Measurements from ENCODE around the gene SLC35B2.

SLC35B2 gene

DNA sequence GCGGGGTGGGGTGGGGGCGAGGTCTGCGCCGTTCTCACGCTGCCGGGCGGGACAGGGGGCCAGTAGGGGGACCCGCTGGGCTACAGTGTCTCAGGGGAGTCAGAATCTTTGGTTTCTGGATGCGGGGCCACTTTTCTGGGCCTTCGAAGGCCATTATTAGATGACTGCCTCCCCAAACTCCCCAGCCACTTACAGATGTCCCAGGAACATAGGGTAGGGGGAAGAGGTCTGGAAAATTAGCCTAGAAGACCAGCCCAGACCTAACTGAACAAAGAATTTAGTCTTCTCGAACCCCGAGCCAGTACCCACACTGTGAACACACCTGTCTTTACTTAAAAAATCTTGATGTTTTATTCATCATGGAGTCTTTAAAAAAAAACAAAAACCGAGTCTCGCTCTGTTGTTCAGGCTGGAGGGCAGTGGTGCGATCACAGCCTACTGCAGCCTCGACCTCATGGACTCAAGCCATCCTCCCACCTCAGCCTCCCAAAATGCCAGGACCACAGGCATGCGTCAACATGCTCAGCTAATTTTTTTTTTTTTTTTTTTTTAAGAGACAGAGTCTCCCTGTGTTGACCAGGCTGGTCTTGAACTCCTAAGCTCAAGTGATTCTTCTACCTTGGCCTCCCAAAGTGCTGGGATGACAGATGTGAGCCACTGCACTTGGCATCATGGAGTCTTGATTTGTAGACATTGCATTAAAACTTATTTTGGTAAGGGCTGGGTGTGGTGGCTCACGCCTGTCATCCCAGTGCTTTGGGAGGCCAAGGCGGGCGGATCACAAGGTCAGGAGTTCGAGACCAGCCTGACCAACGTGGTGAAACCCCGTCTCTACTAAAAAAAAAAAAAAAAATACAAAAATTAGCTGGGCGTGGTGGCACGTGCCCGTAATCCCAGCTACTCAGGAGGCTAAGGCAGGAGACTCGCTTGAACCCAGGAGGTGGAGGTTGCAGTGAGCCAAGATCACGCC is 37.2 kb downstream of the SLC35B2 start:
- DNase-seq, result no peak

DNA sequence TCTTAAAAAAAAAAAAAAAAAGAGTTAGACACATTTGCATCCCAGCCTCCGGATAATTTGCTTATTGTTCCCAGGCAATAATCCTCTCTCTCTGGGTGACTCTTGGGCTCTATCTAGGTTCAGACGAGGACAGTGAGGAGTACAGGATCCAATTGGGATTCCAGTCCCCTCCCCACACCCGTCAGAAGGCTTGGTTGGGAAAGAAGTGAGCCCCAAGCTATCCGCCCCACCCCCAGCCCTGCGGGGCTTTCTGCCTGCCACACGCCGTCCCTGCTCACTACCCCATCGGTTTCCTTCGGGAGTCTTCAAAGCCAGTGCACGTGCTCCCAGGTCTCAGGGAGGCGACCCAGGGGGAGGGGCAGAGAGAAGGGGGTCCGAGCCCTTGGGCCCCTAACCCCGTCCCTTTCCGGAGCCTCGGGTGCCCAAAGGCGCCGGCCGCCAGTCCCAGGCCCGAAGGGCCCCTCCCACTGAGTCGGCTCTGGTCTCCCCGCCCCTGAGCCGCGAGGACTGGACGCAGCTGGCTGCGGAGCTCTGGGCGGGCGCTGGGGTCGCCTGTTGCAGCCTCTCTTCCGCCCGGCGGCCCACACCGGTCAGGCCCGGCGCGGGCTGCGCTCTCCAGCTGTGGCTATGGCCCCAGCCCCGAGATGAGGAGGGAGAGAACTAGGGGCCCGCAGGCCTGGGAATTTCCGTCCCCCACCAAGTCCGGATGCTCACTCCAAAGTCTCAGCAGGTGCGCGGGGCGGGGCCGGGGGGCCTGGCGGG is 38.1 kb downstream of the SLC35B2 start:
- peak; percentile 93 for DNase-seq

DNA sequence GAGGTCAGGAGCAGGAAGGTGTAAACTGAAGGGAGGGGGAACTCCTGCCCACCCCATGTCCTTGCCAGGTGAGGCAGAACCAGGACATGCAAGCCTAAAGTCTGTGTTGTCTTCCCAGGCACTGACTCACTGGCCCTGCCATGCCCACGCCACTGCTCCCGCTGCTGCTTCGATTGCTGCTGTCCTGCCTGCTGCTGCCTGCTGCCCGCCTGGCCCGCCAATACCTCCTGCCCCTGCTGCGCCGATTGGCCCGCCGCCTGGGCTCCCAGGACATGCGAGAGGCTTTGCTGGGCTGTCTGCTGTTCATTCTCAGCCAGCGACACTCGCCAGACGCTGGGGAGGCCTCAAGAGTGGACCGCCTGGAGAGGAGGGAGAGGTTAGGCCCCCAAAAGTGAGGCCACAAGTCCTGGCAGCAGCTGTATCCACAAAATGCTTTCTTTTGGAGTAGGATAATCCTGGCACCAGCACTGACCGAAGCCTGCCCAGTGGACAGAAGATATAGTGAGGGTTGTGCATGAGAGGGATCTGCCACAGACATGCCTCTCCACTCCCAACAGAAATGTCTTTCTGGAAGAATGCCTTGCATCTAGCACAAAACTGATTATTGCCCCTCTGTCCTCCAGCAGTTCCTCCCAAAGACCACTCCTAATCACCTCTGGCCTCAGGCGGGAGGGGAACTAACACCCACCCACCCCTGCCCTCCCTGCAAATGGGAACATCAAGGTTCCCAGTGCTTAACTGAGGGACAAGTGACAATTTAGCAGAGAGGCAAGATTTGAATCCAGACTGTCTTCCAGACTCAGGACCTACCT is 39.8 kb downstream of the SLC35B2 start:
- DNase-seq, result no peak

DNA sequence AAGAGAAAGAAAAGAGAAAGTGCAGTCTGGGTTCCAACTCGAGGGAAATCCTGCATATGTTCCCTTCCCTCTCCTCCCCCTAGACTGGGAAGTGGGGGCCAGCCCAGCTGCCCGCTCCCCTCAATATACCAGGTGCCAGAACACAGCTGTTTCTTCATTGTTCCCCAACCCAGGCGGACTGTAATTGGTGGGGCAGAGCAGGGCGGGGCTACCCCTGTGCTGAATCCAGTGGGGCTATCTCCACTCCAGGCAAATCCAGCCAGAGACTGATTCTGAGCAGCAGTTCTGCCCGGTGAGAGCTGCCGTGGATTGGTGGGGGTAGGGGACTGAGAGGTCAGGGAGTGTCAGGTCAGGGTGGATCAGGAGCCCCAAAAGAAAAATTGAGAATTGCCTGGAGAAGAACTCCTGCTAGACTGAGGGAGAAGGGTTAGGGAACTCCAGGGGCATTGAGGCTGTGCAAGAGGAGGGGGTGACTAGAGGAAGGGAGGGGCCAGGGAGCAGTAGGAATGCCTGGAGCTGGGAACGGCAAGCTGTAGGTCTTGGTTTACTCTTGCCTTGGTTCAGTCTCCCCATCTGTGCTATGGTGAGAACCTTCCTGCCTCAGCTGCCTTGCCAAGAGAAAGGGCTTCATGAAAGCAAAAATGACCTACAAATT is 40.5 kb downstream of the SLC35B2 start, which contains the start of gene MYMX:
MYMX (plus strand) TSS at position 250 of the 655 bp plus-strand sequence. CDS start 546 bp downstream, outside the sequence.
- peak; percentile 53 for DNase-seq

DNA sequence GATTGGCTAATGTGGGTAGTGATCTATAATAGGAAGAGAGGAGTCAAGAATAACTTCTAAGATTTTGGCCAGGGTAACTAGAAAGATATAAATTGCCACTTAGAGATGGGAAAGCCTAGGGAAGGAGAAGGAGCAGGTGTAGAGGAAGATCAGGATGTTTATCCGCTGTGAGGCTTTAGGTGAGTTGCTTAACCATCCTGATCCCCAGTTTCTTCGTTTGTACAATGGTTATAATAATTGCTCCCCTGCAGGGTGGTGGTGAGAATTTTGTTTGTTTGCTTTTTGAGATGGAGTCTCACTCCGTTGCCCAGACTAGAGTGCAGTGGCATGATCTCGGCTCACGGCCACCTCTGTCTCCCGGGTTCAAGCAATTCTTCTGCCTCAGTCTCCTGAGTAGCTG is 43.0 kb downstream of the SLC35B2 start:
- DNase-seq, result no peak

DNA sequence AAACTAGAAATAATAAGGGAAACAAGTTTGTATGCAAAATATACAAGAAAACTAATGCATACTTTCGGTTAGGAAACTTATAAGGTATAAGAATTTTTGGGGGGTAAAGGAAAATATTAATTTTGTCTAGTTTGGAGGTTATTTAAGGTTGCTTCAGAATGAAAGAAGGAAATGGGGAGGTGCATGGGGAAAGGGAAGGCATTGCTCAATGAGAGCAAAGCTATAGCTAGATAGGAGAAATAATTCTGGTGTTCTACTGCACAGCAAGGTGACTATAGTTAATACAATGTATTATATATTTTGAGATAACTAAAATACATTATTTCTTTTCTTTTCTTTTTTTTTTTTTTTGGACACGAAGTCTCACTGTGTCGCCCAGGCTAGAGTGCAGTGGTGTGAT is 46.0 kb downstream of the SLC35B2 start:
- DNase-seq, result no peak

DNA sequence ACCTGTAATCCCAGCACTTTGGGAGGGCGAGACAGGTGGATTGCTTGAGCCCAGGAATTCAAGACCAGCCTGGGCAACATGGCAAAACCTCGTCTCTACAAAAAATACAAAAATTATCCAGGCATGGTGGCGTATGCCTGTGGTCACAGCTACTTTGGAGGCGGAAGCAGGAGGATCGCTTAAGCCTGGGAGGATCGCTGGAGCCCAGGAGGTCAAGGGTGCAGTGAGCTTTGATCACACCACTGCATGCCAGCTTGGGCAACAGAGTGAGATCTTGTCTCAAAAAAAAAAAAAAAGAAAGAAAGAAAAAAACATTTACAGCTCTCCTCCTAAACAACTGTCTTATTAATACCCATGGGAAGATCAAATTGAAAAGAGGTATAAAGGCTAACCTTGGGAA is 49.4 kb downstream of the SLC35B2 start:
- no peak for DNase-seq
